AG04449 (cell line): Measurements from ENCODE around the gene COL4A1.

Source experiments
- CTCF ChIA-PET: fragments of 350-600 bp; formaldehyde crosslinking; extraction: SDS; loops from one replicate; lab custom pipeline; 2021; ENCODE audit warnings: antibody characterized with exemption; lab: Yijun Ruan, JAX
- POLR2A ChIA-PET: fragments of 400-600, 350-600 bp; formaldehyde crosslinking; extraction: SDS; loops from one replicate; lab custom pipeline; 2020; ENCODE audit warnings: antibody characterized with exemption, inconsistent platforms; lab: Yijun Ruan, JAX
- DNase-seq: peaks from one replicate; pipeline ENCODE4 v3.0.0-alpha.2; 2010; ENCODE audit warnings: low read depth, low spot score
- H3K4me3 ChIP-seq: 2 replicates; pipeline ENCODE4 v1.5.1; 2011; ENCODE audit warnings: low read depth, mild to moderate bottlenecking, control low read depth, low read length
- TF ChIP-seq, protein P1 (sequence below): IDR thresholded peaks from one replicate; pipeline ENCODE4 v1.5.1; 2011; ENCODE audit warnings: mild to moderate bottlenecking, moderate library complexity, low read length, control low read depth, inconsistent platforms; ENCODE audit not compliant: insufficient read depth; ENCODE audit errors: missing control alignments

Gene COL4A1

DNA sequence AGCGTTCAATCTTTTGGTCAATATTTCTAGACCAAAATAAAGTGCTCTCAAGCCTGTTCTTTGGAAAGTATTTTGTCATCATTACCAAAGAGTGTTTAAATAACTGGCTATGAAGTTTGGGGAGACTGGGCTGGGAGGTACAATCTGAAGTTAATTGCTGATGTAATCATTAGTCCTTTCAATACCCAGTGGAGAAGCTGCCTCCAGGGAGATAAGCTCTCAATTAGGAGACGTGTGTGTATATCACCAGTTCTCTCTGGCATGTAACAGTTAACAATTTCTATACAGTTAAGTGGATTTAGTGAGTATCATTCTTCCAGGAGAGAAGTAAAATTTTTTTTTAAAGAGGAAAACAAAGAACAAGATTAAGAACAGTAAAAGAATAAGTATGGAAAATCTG, 1.4 kb downstream of the COL4A1 start:
- CTCF ChIA-PET: interaction anchor here (1.4 to 2.8 kb wide), 5 partner anchors 15 to 107 kb away, joined by 4 to 11 read pairs (median 8); no protein-coding TSS in a partner anchor
- TF ChIP-seq, protein P1, sequence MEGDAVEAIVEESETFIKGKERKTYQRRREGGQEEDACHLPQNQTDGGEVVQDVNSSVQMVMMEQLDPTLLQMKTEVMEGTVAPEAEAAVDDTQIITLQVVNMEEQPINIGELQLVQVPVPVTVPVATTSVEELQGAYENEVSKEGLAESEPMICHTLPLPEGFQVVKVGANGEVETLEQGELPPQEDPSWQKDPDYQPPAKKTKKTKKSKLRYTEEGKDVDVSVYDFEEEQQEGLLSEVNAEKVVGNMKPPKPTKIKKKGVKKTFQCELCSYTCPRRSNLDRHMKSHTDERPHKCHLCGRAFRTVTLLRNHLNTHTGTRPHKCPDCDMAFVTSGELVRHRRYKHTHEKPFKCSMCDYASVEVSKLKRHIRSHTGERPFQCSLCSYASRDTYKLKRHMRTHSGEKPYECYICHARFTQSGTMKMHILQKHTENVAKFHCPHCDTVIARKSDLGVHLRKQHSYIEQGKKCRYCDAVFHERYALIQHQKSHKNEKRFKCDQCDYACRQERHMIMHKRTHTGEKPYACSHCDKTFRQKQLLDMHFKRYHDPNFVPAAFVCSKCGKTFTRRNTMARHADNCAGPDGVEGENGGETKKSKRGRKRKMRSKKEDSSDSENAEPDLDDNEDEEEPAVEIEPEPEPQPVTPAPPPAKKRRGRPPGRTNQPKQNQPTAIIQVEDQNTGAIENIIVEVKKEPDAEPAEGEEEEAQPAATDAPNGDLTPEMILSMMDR: no peak
- POLR2A ChIA-PET: interaction anchor here (0.6 to 2.0 kb wide), 3 partner anchors 17 to 75 kb away, joined by 3 to 7 read pairs (median 4); no protein-coding TSS in a partner anchor
- no peak for DNase-seq
- peak overlapping the region; percentile 78 for H3K4me3 ChIP-seq

- peak overlapping the region; percentile 78 for H3K4me3 ChIP-seq
- CTCF ChIA-PET: interaction anchor here (1.4 to 2.8 kb wide), 6 partner anchors 14 to 107 kb away, joined by 3 to 11 read pairs (median 6); no protein-coding TSS in a partner anchor
- no peak for DNase-seq
- POLR2A ChIA-PET: interaction anchor here (2.0 kb wide), 1 partner anchor 18 kb away, joined by 4 read pairs; no protein-coding TSS in a partner anchor
- TF ChIP-seq, protein P1: no peak
Measured at GRCh38 chr13:110305001-110305400, 2.0 kb downstream of the COL4A1 start.

GRCh38 chr13:110304256-110304655, 2.7 kb downstream of the COL4A1 start:
- CTCF ChIA-PET: interaction anchor here (1.4 to 2.8 kb wide), 5 partner anchors 18 to 108 kb away, joined by 3 to 11 read pairs (median 8); no protein-coding TSS in a partner anchor
- POLR2A ChIA-PET: interaction anchor here (2.0 kb wide), 1 partner anchor 19 kb away, joined by 4 read pairs; no protein-coding TSS in a partner anchor
- TF ChIP-seq, protein P1: no peak
- no peak for DNase-seq
- peak overlapping the region; percentile 78 for H3K4me3 ChIP-seq

GRCh38 chr13:110303644-110304043, 3.3 kb downstream of the COL4A1 start:
- H3K4me3 ChIP-seq: no peak overlapping the region; the same call in 1 of the 2 replicates
- CTCF ChIA-PET: interaction anchor here (1.4 to 3.7 kb wide), 4 partner anchors 20 to 152 kb away, joined by 3 to 15 read pairs (median 7); no protein-coding TSS in a partner anchor
- TF ChIP-seq, protein P1: no peak
- POLR2A ChIA-PET: interaction anchor here (2.0 kb wide), 1 partner anchor 19 kb away, joined by 4 read pairs; no protein-coding TSS in a partner anchor
- DNase-seq: no peak

GRCh38 chr13:110302997-110303396, 4.0 kb downstream of the COL4A1 start:
- no peak overlapping the region for H3K4me3 ChIP-seq
- POLR2A ChIA-PET: no interaction called here
- CTCF ChIA-PET: interaction anchor here (0.6 to 3.7 kb wide), 5 partner anchors 18 to 153 kb away, joined by 3 to 15 read pairs (median 3); no protein-coding TSS in a partner anchor
- TF ChIP-seq, protein P1: no peak
- no peak for DNase-seq
